ENCODE data around the gene PSAPL1.

The PSAPL1 gene

DNA sequence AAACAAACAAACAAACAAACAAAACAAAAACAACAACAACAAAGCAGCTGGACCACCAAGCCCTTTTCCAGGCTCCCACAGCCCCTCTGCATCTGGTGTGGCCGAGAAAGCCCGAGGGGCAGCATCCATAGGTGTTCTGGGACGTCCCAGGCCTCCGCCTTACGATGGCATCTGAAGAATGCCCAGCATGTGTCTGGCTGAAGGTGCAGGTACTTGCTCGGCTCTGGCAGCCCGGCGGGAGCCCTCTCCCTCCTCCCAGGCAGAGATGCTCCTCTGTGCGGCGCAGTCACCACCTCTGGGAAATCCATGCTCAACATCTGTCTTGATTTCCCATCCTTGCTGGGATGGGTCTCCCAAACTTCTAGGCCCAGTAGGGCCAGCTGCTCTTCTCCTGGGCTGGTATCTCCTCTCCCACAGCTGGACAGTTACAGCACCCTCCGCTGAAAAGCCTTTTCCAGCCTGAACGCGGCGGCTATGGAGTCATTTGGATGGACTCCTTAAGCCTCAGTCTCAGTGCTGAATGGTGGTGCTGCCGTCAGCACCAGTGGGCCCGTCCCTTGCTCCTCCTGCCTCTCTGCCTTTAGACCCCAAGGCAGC is 4.3 kb downstream of the PSAPL1 start:
- DNase-seq = no peak

DNA sequence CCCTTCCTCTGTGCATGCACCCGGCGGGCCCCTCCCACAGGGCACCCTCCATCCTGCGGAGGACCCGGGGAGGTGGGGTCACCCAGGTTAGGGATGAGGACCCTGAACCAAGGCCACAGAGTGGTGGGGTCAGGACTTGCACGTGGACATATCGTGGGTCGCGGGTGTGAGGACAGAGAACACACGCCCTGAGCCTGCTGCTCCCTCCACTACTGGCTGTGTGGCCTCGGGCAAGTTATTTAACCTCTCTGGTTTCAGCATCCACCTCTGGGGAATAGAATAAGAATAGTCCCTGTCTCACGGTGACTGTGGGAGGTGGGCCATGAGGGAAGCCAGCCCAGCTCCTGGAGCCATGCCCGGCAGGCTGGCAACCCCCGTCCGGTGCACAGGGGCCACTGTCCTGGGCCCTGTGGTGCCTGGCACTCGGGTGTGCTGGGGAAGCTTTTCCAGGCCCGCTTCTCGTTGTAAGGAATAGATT is 5.1 kb downstream of the PSAPL1 start:
- no peak for DNase-seq

DNA sequence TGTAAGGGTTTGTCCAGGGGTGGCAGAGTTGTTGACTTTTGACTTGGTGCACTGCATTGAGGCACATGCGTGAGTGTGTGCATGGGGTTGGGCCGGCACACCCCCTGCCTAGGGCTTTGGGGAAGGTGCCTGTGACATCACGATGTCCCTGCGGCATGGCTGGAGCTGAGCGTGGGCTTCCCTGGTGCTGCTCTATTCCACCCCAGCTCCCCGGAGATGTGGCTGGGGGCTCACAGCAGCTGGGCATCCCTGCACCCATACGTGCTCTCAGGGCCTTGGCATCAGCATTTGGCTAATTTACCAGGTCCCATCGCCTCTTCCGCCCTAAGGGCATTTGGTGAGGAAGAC is 5.7 kb downstream of the PSAPL1 start:
- no peak for DNase-seq

DNA sequence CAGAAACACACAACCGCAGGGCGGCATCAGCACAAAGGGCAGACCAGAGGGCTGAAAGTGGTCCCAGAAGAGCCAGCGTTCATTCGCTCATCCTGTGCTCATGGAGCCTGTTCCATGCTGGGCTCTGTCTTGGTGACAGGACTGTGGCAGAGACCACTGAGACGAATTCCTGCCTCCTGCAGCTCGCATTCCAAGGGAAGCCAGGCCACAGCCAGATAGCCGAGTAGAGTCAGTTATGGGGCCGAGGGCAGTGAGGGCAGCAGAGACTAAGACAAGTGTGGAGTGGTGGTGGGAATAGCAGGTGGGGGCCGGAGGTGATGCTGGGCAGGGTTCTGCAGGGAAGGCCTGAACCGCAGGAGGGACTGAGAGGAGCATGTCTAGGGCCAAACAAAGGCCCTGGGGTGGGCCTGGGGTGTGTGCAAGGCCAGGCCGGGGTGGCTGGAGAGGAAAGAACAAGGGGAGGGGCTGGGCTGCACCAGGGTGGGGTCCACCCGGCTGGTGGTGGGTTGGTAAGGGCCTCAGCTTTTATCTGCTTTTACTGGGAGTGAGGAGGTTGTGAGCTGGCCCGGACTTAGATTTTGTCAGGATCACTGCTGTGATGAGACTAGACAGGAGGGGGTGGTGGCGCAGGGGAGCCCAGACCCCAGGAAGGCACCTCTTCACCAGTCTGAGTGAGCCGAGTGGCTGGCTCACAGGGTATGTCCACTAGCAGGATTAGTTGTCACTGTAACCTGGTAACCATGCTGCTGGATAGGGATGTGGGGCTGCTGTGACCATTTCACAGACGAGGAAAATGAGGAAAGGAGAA is 6.3 kb downstream of the PSAPL1 start:
- no peak for DNase-seq

DNA sequence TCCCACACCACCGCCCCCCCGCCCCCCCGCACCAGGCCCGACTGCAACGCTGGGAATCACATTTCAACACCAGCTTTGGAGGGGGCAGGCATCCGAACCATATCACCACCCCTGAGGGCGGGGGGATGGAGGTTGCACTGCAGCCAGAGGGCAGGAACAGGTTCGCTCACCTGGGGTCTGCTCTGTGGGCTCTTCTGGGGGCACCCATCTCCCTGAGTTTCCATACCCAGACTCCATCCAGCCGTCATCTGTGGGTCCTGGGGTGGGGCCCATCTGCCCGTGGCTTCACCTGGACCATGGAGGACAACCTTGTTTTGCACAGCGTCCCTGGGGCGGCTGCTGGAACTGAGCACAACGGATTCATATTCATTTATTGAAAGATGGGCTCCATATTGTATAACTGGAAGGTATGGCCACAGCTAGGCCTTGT is 6.9 kb downstream of the PSAPL1 start:
- DNase-seq = no peak

DNA sequence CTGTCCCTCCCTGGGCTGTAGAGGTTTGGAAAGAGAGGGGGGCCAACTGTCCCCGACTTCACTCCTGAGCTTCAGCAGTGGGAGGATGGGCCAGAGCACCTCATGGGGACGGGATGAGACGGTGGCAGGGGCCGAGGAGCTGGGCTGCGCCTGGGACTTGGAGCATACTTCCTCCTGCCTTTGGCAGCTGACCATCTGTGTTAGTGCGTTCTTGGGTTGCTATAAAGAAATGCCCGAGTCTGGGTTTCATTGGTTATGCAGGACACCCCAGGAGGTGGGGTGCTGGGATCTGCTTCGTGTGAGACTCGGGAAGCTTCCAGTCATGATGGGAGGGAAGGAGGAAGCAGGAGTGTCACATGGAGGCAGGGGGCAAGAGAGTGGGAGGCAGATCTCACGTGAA is 7.4 kb downstream of the PSAPL1 start:
- DNase-seq = no peak

DNA sequence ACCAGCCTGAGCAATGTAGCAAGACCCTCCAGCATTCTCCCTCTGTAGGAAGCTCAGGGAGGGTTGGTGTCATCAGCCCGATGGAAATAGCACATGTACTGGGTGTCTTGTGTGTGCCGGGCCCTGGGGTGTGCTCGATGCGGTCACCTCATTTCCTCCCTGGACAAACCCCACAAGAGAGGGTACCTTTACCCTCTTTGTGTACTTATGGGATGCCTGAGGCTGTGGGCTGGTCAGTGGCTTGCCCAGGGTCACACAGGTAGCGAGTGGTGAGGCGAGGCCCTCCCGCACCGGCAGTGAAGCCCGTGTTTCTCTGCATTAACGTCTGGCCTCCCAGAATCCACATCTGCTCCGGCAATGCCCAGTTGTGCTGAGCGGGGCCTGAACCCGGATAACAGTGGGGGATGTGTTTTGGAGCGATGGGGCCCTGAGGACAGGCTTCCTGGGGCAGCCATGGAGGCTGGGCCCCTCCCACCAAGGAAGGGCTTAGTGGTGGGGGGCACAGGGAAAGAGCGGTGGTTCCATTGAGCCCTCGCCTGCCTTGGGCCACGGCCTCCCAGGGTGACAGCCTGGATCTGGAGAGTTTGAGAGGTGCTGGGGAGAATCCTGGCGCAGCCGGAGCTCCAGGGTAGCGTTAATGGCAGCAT is 8.1 kb downstream of the PSAPL1 start:
- DNase-seq = no peak

DNA sequence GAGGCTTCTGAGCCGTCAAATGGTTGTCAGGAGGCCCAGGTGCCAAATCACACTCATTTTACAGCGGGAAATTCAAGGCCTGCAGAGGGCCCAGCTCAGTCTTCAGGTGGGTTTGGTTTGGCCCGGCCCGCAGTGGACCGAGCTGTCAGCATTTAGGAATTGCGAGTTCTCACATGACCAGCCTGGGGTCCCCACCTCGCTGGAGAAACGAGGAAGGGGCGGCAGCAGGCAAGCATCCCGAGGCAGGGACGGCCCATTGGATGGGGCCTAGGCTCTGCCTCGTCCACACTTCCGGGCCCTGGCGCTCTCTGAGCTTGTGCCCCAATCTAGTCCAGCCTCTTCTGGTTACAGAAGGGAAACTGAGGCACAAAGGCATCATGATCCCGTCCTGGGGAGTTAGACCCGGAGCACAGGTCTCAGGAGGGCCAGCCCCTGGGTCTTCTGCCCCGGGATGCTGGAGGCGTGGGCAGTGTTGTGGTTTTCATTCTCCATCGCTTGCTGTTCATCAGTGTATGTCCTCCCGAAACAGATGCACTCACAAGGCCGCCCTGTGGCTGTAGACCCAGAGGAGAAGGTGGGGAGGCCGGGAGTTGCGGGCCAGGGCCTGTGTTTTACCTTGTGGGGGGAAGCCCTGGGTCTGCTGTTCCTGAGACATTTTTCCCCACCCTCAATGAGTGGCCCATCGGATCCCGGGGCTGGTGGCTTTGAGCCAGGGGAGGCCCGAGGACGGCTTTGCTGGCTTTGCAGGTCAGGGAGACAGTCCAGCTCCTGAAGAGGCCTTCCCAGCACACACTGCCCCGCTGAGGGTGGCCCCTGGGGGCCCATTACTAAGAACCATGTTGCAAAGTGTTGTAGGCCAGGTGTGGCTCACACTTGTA is 8.9 kb downstream of the PSAPL1 start:
- DNase-seq = no peak

DNA sequence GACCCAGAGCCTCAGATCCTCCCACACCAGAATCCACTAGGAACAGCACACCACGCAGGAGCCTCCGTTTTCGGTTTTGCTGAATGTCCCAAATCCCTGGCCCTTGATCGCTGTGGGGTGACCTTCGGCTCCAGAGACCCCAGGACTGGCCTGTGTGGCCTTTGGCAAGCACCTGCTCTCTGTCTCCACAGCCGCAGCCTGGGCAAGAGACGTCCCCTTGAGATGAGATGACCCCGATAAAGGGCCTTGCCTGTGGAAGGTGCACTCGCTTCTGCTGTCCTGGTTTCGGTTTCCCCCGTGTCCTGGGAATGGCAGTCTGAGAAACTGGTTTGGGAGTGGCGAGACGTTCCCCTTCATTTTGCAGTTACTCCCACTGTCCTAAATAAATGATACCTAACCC is 9.6 kb downstream of the PSAPL1 start:
- no peak for DNase-seq

DNA sequence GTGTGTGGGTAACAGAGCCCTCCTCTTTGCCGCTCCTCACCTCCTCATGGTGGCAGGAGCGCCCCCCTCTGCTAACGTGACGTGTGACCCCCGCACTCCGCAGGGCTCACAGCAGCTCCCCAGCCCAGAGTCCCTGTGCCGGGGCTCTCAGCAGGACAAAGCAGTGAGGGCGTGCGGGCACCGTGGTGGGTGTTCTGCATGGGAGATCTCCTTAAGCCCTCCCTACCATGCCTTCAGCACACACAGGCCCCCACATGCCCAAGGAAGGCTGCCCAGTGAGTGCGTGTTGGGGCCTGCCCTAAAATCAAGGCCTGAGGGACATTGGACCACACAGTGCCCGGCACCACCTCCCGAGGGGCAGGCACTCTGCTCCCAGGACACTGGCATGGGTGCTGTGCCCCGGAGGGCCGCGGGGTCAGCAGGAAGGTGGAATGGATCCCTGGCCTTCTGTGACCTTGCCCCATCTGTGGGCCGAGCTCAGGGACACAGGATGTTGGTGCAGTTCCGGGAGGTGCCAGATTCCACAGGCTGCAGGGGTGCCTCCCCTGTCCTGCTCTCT is 10.1 kb downstream of the PSAPL1 start:
- DNase-seq = no peak

DNA sequence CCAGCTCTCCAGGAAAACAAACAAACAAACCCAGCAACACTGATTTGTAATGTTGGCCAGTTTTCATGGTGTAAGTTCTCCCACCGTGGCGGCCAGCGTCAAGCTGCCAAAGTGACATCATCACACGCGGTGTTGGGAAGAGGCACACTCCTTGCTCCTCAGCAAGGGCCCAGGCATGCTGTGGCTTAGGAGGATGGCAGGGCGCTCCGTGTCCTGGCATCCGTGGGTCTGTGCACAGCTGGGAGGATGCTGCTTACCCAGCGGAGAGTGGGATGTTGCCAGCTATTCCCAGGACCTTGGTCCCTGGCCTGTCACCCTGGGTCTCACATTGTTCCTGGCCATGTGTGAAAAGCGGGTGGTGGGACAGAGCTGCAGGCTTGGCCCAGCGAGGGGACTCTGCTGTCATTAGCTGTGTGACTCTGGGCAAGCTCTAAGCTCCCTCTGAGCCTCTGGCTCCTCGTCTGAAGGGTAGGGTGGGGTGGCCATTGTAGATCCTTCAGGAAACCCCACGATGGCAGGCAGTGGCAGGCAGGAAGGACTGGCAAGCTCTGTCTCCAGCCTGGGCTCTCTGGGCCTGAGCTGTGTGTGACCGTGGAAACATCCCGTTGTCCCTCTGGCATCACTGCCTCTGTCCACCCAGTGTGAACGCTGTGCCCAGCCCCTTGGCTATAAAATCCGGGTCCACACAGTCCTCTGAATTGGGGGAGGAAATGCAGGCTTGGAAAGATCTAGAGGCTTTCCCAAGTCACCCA is 10.8 kb downstream of the PSAPL1 start:
- DNase-seq = no peak

DNA sequence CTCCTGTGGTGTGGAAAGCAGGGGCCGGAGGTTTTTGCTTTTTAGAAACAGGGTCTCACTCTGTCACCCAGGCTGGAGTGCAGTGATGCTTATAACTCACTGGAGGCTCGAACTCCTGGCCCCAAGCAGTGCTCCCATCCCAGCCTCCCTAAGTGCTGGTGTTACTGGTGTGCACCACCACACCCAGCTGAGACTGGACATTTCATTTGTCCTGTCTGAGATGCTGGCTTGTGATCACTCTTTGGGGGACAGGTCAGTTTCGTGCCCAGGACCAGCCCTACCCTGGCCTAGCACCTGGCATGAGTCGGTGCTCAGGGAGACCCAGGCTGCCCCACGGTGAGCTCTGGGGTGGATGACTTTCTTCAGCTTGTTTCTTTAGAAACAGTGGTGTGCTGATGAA is 11.3 kb downstream of the PSAPL1 start:
- no peak for DNase-seq

DNA sequence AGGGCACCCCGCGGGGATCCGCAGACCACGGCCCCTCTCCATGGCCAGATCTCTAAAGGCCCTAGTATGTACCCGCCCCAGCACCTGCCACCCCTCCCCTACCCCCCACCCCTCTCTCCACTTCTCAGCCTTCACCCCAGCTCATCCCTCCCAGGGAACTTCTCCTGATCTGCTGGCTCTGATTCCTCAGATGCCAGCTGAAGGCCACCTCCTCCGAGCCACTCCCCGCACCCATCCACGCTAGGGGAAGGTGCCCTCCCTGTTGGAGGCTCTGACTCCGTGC is 11.9 kb downstream of the PSAPL1 start:
- no peak for DNase-seq

DNA sequence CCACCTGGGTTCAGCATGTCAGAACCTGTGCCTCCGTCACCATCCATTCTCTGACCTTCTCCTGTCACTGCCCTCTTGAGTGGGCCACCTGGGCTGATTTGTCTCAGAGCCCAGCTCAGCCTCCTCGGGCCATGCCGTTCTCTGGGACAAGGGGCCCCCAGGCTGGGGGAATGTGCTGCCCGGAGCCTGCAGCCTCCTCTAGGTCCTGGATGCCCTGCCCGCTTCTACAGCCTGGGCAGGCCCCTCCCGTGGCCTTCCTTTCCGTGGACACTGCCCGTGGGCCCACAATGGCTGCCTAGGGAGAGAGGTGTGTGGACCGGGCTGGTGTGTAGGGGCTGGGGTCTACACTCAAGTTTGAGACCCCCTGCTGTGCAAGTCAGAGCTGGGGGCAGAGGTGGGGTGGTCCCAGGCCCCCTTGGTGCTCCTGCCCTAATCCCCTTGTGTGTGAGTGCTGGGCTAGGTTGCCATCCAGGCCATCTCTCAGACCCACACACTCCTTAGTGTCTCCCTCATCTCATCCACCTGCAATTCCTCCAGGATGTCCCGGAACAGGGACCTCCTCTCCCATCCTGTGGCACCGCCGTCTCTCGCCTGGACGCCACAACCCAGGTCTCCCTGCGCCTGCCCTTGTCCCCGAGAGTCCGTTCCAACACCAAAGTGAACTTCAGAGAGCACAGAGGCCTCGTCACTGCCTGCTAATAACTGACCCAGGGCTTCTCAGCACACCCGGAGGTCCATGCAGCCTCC is 12.4 kb downstream of the PSAPL1 start:
- no peak for DNase-seq

DNA sequence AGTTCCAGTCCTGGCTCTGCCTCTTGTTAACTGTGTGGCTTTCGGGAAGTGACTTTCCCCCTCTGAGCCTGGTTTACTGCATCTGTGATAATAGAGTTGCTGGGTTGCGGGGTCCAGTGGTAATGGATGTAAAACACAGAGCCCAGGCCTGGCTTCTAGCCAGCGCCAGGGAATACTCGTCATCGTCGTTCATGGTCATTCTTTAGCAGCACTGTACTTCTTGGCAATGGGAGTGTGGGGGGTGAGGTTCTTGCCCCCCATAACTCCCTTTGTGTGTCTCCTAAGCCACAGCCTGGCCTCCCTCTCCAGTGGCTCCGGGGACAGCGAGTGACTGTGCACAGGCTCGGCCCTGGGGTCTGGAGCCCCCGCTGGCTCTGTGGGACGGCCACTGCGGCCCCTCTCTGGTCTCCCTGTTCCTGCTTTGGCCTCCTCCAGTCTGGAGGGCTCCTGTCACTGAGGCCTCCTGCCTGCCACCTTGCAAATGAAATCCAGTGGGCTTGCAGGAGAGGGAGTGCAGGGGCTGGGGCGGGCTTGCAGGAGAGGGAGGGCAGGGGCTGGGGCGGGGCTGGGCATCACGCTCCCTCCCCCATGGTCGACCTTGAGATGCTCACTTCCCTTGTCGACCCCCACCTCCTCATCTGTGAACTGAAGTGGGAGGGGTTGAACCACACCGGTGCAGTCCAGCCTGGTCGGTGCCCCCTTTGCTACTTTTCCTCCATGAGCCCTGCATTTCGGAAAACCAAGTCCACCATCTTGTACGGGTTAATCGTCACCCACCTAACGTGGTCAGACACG is 13.2 kb downstream of the PSAPL1 start:
- no peak for DNase-seq

DNA sequence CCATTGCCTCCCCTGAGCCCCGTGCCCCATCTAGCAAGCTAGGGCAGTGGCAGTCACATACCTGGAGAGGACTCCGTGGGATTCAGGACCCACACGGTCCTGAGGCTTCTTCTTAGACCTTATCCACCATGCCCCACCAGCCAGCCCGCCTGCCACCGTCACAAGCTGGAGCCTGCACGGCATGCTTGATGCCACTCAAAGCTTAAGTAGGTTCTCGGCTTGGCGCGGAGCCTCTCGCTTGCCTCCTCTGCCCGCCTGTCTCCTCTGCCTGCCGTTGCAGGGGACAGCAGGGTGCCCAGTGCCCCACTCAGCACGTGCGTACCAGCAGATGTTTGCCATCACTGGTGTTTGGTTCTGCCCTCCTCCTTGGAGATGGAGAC is 14.1 kb downstream of the PSAPL1 start:
- no peak for DNase-seq

DNA sequence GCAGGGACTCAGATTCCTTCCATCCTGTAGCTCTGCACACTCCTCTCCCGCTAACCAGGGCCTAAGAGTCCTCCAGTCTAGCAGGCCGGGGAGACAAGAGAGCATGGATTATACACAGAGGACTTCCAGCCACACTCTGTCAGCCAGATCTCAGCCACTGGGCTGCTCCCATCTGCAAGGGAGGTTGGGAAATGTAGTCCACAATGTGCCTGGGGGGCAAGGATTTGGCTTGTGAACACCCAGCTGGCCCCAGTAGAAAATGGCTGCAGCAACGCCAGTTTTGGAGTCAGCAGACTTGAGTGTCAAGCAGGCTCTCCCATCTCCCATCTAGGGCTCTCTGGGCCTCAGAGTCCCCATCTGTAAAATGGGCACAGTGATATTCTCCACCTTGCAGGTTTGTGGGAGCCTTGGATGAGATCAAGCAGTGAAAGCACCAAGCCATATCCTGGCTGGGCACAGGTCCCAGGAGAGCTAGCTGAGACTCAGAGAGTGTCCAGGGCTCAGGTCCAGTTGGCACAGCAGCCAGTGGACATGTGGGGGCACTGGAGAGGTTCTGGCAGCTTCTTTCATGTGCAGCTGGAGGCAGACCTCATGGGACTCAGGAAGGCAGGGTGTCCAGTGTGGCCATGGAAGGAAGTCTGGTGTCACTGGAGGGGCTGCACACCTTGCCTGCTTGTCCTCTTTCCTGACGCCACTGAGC is 14.6 kb downstream of the PSAPL1 start:
- DNase-seq = no peak

DNA sequence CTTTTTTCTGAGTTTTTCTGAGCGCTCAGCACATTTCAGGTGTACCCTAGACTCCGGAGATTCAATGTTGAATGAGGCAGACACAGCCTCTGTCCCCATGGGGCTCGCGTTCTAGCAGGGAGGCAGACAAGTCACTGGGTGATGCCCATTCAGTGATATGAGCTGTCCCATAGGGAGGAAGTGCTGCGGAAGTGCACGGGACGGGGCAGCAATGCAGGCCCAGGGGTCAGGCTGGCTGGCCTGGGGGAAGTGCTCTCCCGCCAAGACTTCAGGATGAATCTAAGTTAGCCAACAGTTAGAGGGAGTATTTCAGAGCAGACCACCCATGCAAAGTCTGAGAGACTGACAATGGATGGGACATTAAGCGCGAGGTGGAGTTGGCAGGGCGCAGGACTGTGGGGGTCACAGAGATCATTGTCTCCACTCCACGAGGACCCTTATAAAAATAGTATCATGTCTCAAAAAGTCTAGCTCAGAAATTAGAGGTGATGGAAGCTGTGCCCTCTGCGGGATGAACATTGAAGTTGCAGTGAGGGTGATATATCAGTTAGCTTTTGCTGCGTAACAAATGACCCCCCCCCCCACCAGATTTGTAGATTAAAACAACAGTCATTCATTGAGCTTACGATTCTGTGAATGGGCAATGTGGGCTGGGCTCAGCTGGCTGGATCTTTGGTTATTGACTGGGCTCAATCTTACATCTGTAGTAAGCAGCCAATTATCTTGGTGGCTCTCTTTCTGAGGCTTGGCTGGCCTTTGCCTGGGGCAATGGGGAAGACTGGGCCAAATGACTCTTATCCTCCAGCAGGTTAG is 16.4 kb downstream of the PSAPL1 start:
- DNase-seq = no peak

DNA sequence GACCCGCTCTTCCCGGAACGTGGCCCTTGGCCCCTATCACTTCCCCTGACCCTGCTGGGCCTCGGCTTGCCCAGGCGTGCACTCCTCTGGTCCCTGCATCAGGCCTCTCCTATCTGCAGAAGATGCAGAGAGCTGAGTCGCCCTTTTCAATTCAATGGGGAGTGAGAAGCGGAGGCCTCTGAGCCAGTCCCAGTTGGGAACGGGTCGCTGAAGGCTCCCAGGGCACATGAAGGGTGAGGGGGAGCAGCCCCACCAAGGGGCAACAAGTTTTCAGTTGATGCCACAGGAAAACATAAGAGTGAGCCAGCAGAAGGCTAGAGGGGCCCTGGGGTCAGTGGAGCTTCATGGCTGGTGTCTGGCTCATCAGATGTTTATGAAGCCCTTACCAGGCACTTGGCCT is 17.1 kb downstream of the PSAPL1 start:
- no peak for DNase-seq

All from T-helper 2 cell (primary cell).